ENCODE data around the gene HES6. TPM values are rescaled to one million over a fixed set of nuclear protein-coding genes. Genes with fewer than 3 reads are reported as not detected.

The HES6 gene
- total and polyA plus RNA-seq, 2 of the 8 experiments (the other 6 are each of a cell fraction or from before 2014, with no cell fraction given): 32.6 to 36.3 TPM

GRCh38 chr2:238261718-238262375, 22.0 kb upstream of the HES6 start:
- Histone ChIP-seq H3K9ac (replicated peaks in 1 of 4; ENCODE audit: extremely low read depth in 1 of 4, low read depth in 3 of 4, low read length in 3 of 4) (no peak overlapping the region), H2BK12ac (ENCODE audit: low read depth, low read length) (no peak overlapping the region), H3K36me3 (ENCODE audit: control insufficient read depth in 2 of 4, insufficient read depth in 4 of 4, low read length in 3 of 4) (no peaks in the 10 kb centered on the region; a peak in 1 of 8 replicates), H3K14ac (ENCODE audit: insufficient read length) (no peak overlapping the region), H3K27ac (ENCODE audit: low read depth, low read length) (no peak overlapping the region), H3K56ac (replicated peaks; ENCODE audit: insufficient read length, low read depth, low read length) (no peak overlapping the region), H4K5ac (ENCODE audit: insufficient read length, low read depth, low read length) (no peak overlapping the region), H3K18ac (ENCODE audit: extremely low read depth, low read length) (no peak overlapping the region; the same call in 1 of the 2 replicates), H3K4me3 (ENCODE audit: extremely low read depth in 1 of 4, insufficient read depth in 2 of 4, low read depth in 3 of 4, low read length in 4 of 4) (no peak overlapping the region), H2BK15ac (ENCODE audit: low read length) (no peak overlapping the region), H3K79me2 (ENCODE audit: control insufficient read depth in 1 of 2, insufficient read depth in 2 of 2, low read length in 2 of 2) (no peaks in the 10 kb centered on the region), H3K23ac (ENCODE audit: insufficient read length) (no peak overlapping the region), H3K9me3 (ENCODE audit: insufficient read depth in 2 of 2, low read depth in 1 of 2, low read length in 1 of 2) (no peaks in the 10 kb centered on the region), H4K91ac (replicated peaks; ENCODE audit: insufficient read length, low read length) (no peak overlapping the region), H3K27me3 (replicated peaks in 1 of 4; ENCODE audit: control insufficient read depth in 3 of 4, extremely low read depth in 1 of 4, insufficient read depth in 3 of 4, low read length in 3 of 4) (no peaks in the 10 kb centered on the region), H2BK120ac (replicated peaks; ENCODE audit: low read depth, low read length) (no peak overlapping the region), H2BK20ac (ENCODE audit: low read length) (no peak overlapping the region), H2BK5ac (ENCODE audit: low read depth, low read length) (no peak overlapping the region), H4K20me1 (replicated peaks in 1 of 2; ENCODE audit: control insufficient read depth in 1 of 2, insufficient read depth in 2 of 2, low read length in 2 of 2) (peaks cover 0 to 3% of the 10 kb centered on the region in 2 experiments), H4K8ac (ENCODE audit: extremely low read depth, insufficient read depth, low read length) (no peak overlapping the region; the same call in 1 of the 2 replicates), H2AFZ (ENCODE audit: low read length) (no peak overlapping the region), H3K79me1 (ENCODE audit: low read depth, low read length) (no peaks in the 10 kb centered on the region), H2AK5ac (ENCODE audit: low read depth, low read length) (no peak overlapping the region), H3K4ac (replicated peaks; ENCODE audit: insufficient read length, low read depth, low read length) (no peak overlapping the region), H3K4me2 (ENCODE audit: insufficient read depth in 1 of 2, low read depth in 2 of 2, low read length in 2 of 2) (no peak overlapping the region), H3K4me1 (replicated peaks in 1 of 4; ENCODE audit: control insufficient read depth in 3 of 4, insufficient read depth in 4 of 4, low read length in 3 of 4) (peaks cover 0 to 2% (median 0%) of the 10 kb centered on the region in 4 experiments; a peak in 2 of 7 replicates), H3K23me2 (ENCODE audit: low read depth, low read length) (no peaks in the 10 kb centered on the region)
- 92% methylated on average over 16 of the region's 16 CpGs; no CpG with 5 or more reads in 1 of the 2 experiments for WGBS, 2 experiments (ENCODE audit: extremely low coverage in 1 of 2, insufficient coverage in 1 of 2, insufficient read length in 1 of 2, insufficient replicate concordance in 2 of 2, low coverage in 1 of 2, low lambda C conversion rate in 2 of 2, missing lambda C conversion rate in 1 of 2)
- POLR2A ChIA-PET (ENCODE audit: partially characterized antibody): interaction anchor here (2.9 kb wide), 1 partner anchor 26 kb away, joined by 13 read pairs; the partner anchor contains the start of gene PER2
- CTCF ChIA-PET (ENCODE audit: partially characterized antibody): interaction anchor here (0.8 to 17.1 kb wide), 11 partner anchors 13 to 164 kb away, joined by 3 to 298 read pairs (median 12); no protein-coding TSS in a partner anchor
- FAIRE-seq: no peak
- no peak for TF ChIP-seq BCL11A (IDR thresholded peaks at IDR 0.05; ENCODE audit: low read depth in 2 of 2, low read length in 2 of 2)
- TF ChIP-seq SIN3A (conservative IDR thresholded peaks at IDR 0.05 in 1 of 2, IDR thresholded peaks at IDR 0.05 in 1 of 2; ENCODE audit: low read depth in 1 of 2, low read length in 2 of 2): no peak
- no peak for DNase-seq (ENCODE audit: low read depth in 1 of 2, low spot score in 2 of 2)
